Body of pancreas (tissue), 4 donors: ENCODE results near the gene NRBP1.

Source experiments
- POLR2A ChIP-seq, 3 donors: fragments of 450-650 bp; IDR thresholded peaks; one replicate each; pipeline ENCODE4 v1.6.1; 2016; ENCODE audit warnings: antibody characterized with exemption in 3 of 3, mild to moderate bottlenecking in 2 of 3
- TF ChIP-seq, protein P1 (sequence below), 7 experiments: fragments of 450-650 bp in 4 of 7; fragments of 200-600 bp in 3 of 7; sonication (generic) in 3 of 7; IDR thresholded peaks; one replicate each; pipeline ENCODE4 v1.5.1; 2016 to 2019; ENCODE audit warnings: antibody characterized with exemption in 7 of 7

DNA sequence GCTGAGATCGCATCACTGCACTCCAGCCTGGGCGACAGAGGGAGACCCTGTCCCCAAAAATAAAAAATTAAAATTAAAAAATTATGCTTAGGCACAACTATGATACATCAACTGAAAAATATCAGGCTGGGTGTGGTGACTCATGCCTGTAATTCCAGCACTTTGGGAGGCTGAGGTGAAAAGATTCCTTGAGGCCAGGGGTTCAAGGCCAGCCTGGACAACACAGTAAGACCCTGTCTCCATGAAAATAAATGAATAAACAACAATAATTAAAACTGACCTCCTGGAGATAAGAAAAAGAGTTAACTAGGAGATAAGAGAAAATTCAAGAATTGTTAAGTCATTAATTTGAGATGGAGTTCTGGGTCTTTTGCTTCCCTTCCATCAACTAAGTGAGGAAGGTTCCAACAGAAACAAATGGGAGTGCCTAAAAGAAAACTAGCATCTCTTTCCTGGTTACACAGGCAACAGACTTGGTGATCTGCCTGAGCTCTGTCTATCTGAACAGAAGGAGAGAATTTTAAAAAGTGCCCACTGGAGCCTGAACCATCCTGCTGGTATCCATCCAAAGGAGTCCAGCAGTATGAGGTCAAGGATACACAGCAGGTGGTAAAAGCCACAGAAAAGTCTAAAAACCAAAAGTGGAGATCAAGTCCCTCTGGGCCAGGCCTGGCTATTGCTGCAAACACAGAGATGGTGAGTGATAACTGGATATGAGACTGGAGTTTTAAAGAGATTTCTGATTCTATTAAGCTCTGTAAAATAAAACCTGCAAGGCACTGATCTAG is 27.9 kb upstream of the NRBP1 start:
- TF ChIP-seq, protein P1, sequence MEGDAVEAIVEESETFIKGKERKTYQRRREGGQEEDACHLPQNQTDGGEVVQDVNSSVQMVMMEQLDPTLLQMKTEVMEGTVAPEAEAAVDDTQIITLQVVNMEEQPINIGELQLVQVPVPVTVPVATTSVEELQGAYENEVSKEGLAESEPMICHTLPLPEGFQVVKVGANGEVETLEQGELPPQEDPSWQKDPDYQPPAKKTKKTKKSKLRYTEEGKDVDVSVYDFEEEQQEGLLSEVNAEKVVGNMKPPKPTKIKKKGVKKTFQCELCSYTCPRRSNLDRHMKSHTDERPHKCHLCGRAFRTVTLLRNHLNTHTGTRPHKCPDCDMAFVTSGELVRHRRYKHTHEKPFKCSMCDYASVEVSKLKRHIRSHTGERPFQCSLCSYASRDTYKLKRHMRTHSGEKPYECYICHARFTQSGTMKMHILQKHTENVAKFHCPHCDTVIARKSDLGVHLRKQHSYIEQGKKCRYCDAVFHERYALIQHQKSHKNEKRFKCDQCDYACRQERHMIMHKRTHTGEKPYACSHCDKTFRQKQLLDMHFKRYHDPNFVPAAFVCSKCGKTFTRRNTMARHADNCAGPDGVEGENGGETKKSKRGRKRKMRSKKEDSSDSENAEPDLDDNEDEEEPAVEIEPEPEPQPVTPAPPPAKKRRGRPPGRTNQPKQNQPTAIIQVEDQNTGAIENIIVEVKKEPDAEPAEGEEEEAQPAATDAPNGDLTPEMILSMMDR (IDR thresholded peaks at IDR 0.05) = no peak
- no peak for TF ChIP-seq POLR2A (IDR thresholded peaks at IDR 0.05)
